ENCODE results near the gene SPATA13. TPM values are rescaled to one million over a fixed set of nuclear protein-coding genes. Genes with fewer than 3 reads are reported as not detected.

The SPATA13 gene
- total and polyA plus RNA-seq, 2 donors (not counting 1 experiment from before 2014, with no cell fraction given), result 11.6 to 24.6 TPM

DNA sequence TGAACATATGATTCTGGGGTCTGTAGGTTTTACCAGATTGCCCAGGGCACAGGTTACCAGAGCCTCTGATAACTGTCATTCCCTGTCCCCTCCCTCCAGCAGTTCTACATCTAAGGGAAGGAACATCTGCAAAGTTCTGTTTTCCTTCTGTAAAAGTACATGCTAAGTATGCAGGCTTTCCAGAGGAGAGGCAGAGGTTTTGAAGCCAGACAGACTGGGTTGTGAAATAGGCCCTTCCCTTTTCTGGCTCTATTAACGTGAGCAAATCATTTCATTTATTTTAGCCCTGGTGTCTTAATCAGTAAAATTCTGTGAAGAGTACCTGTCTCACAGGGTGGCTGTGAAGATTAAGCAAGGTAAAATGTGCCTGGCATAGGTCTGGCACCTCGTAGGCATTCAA lies 82.8 kb downstream of the SPATA13 start:
- Histone ChIP-seq H4K20me1 (ENCODE audit: control insufficient read depth, extremely low read depth, insufficient read depth, low read length) (no peaks in the 10 kb centered on the region), H3K27ac (ENCODE audit: insufficient read depth, low read length) (no peak overlapping the region), H3K9me3 (ENCODE audit: control insufficient read depth, insufficient read depth, low read depth, low read length) (no peaks in the 10 kb centered on the region), H3K4me3 (replicated peaks in 1 of 4; ENCODE audit: control extremely low read depth in 1 of 4, insufficient read depth in 1 of 4, low read depth in 3 of 4, low read length in 4 of 4) (no peak overlapping the region), H3K9ac (ENCODE audit: insufficient read depth, low read length) (no peak overlapping the region), H3K27me3 (ENCODE audit: control insufficient read depth, insufficient read depth, low read length) (no peaks in the 10 kb centered on the region), H3K4me1 (ENCODE audit: control insufficient read depth, extremely low read depth, insufficient read depth, low read length) (no peaks in the 10 kb centered on the region), H3K4me2 (ENCODE audit: extremely low read depth, insufficient read depth, low read length) (no peak overlapping the region), H3K79me2 (ENCODE audit: control insufficient read depth, insufficient read depth, low read length) (no peaks in the 10 kb centered on the region), H3K36me3 (ENCODE audit: control insufficient read depth, insufficient read depth, low read length) (no peaks in the 10 kb centered on the region), H2AFZ (ENCODE audit: low read length) (no peak overlapping the region)
- TF ChIP-seq EZH2 (IDR thresholded peaks at IDR 0.05; ENCODE audit: low read length, missing control alignments), result no peak
- TF ChIP-seq, protein P1, sequence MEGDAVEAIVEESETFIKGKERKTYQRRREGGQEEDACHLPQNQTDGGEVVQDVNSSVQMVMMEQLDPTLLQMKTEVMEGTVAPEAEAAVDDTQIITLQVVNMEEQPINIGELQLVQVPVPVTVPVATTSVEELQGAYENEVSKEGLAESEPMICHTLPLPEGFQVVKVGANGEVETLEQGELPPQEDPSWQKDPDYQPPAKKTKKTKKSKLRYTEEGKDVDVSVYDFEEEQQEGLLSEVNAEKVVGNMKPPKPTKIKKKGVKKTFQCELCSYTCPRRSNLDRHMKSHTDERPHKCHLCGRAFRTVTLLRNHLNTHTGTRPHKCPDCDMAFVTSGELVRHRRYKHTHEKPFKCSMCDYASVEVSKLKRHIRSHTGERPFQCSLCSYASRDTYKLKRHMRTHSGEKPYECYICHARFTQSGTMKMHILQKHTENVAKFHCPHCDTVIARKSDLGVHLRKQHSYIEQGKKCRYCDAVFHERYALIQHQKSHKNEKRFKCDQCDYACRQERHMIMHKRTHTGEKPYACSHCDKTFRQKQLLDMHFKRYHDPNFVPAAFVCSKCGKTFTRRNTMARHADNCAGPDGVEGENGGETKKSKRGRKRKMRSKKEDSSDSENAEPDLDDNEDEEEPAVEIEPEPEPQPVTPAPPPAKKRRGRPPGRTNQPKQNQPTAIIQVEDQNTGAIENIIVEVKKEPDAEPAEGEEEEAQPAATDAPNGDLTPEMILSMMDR (conservative IDR thresholded peaks at IDR 0.05 in 1 of 2, IDR thresholded peaks at IDR 0.05 in 1 of 2; ENCODE audit: low read depth in 1 of 2, low read length in 2 of 2), result no peak
- no peak for DNase-seq (ENCODE audit: low read depth in 2 of 2)

DNA sequence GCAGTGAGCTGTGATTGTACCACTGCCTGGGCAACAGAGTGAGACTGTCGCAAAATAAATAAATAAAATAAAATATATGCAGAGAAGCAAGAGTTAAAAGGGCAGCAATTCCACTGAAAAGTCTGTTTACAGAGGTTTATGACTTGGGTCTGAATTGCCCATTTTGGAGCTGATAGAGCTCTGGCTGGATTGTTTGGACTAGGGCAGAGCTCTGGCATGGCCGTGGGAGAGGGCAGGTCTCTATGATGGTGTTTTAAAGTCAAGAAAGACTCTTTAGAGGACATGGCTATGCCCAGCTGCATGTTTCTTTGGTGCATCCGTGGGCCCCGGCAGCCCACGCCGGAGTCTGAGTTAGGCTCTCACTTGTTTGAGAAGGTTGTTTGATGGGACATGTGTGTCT lies 84.3 kb downstream of the SPATA13 start:
- no peaks in the 10 kb centered on the region for H3K4me1 ChIP-seq (ENCODE audit: control insufficient read depth, extremely low read depth, insufficient read depth, low read length)
- H3K4me3 ChIP-seq (replicated peaks in 1 of 4; ENCODE audit: control extremely low read depth in 1 of 4, insufficient read depth in 1 of 4, low read depth in 3 of 4, low read length in 4 of 4), result no peak overlapping the region
- no peaks in the 10 kb centered on the region for H4K20me1 ChIP-seq (ENCODE audit: control insufficient read depth, extremely low read depth, insufficient read depth, low read length)
- no peaks in the 10 kb centered on the region for H3K36me3 ChIP-seq (ENCODE audit: control insufficient read depth, insufficient read depth, low read length)
- TF ChIP-seq EZH2 (IDR thresholded peaks at IDR 0.05; ENCODE audit: low read length, missing control alignments), result no peak
- TF ChIP-seq, protein P1 (conservative IDR thresholded peaks at IDR 0.05 in 1 of 2, IDR thresholded peaks at IDR 0.05 in 1 of 2; ENCODE audit: low read depth in 1 of 2, low read length in 2 of 2), result no peak
- H3K27ac ChIP-seq (ENCODE audit: insufficient read depth, low read length), result no peak overlapping the region
- H3K4me2 ChIP-seq (ENCODE audit: extremely low read depth, insufficient read depth, low read length), result no peak overlapping the region
- DNase-seq (ENCODE audit: low read depth in 2 of 2), result no peak
- H3K9me3 ChIP-seq (ENCODE audit: control insufficient read depth, insufficient read depth, low read depth, low read length), result no peaks in the 10 kb centered on the region
- no peak overlapping the region for H2AFZ ChIP-seq (ENCODE audit: low read length)
- no peaks in the 10 kb centered on the region for H3K27me3 ChIP-seq (ENCODE audit: control insufficient read depth, insufficient read depth, low read length)
- H3K79me2 ChIP-seq (ENCODE audit: control insufficient read depth, insufficient read depth, low read length), result no peaks in the 10 kb centered on the region
- H3K9ac ChIP-seq (ENCODE audit: insufficient read depth, low read length), result no peak overlapping the region

DNA sequence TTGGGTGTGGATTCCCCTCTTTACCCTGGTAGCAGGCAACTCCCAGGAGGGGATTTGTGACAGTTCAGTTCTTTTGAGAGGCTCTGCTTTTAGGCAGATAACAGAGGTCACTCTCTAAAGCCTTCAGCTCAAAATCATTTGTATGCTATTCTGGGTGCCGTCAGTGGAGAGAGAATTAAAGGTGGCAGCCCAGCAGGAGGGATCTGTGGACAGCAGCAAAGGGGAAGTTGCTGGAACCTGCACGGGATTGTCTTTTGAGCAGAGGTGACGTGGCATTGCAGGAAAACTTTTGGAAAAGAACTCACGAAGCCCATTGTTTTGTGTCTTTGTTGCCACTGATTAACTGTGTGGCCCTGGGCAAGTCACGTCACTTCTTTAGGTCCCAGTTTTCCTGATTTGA lies 86.5 kb downstream of the SPATA13 start:
- Histone ChIP-seq H3K36me3 (ENCODE audit: control insufficient read depth, insufficient read depth, low read length) (no peaks in the 10 kb centered on the region), H3K4me2 (ENCODE audit: extremely low read depth, insufficient read depth, low read length) (no peak overlapping the region), H3K9ac (ENCODE audit: insufficient read depth, low read length) (no peak overlapping the region), H4K20me1 (ENCODE audit: control insufficient read depth, extremely low read depth, insufficient read depth, low read length) (no peaks in the 10 kb centered on the region), H2AFZ (ENCODE audit: low read length) (no peak overlapping the region), H3K27me3 (ENCODE audit: control insufficient read depth, insufficient read depth, low read length) (no peaks in the 10 kb centered on the region), H3K9me3 (ENCODE audit: control insufficient read depth, insufficient read depth, low read depth, low read length) (no peaks in the 10 kb centered on the region), H3K4me1 (ENCODE audit: control insufficient read depth, extremely low read depth, insufficient read depth, low read length) (no peaks in the 10 kb centered on the region), H3K4me3 (replicated peaks in 1 of 4; ENCODE audit: control extremely low read depth in 1 of 4, insufficient read depth in 1 of 4, low read depth in 3 of 4, low read length in 4 of 4) (no peak overlapping the region), H3K27ac (ENCODE audit: insufficient read depth, low read length) (no peak overlapping the region), H3K79me2 (ENCODE audit: control insufficient read depth, insufficient read depth, low read length) (no peaks in the 10 kb centered on the region)
- no peak for DNase-seq (ENCODE audit: low read depth in 2 of 2)
- no peak for TF ChIP-seq EZH2 (IDR thresholded peaks at IDR 0.05; ENCODE audit: low read length, missing control alignments)
- TF ChIP-seq, protein P1 (conservative IDR thresholded peaks at IDR 0.05 in 1 of 2, IDR thresholded peaks at IDR 0.05 in 1 of 2; ENCODE audit: low read depth in 1 of 2, low read length in 2 of 2), result no peak

Measured in fibroblast of lung (primary cell).